Measurements from ENCODE around the gene LTB4R. TPM values are rescaled to one million over a fixed set of nuclear protein-coding genes. Genes with fewer than 3 reads are reported as not detected.
"Not testable (repeated sequence)": the region's sequence is repeated elsewhere in the genome, so short reads cannot be mapped to it uniquely, and the experiment has no call there.

The LTB4R gene
- total and polyA plus RNA-seq, 8 donors = 1.9 to 15.5 (median 2.6) TPM

- intact Hi-C loops (cut with DNase I) = no loop called here
- H3K27ac ChIP-seq = no peak overlapping the region
- no peak for ATAC-seq
- no peak for DNase-seq
- no peaks in the 10 kb centered on the region for H3K36me3 ChIP-seq
- no peak for FAIRE-seq
- no peaks in the 10 kb centered on the region for H3K27me3 ChIP-seq
- no peak overlapping the region for H3K4me3 ChIP-seq
- WGBS, 2 donors = 66 to 78% methylated on average over 9 of the region's 9 CpGs
- TF ChIP-seq, protein P1, sequence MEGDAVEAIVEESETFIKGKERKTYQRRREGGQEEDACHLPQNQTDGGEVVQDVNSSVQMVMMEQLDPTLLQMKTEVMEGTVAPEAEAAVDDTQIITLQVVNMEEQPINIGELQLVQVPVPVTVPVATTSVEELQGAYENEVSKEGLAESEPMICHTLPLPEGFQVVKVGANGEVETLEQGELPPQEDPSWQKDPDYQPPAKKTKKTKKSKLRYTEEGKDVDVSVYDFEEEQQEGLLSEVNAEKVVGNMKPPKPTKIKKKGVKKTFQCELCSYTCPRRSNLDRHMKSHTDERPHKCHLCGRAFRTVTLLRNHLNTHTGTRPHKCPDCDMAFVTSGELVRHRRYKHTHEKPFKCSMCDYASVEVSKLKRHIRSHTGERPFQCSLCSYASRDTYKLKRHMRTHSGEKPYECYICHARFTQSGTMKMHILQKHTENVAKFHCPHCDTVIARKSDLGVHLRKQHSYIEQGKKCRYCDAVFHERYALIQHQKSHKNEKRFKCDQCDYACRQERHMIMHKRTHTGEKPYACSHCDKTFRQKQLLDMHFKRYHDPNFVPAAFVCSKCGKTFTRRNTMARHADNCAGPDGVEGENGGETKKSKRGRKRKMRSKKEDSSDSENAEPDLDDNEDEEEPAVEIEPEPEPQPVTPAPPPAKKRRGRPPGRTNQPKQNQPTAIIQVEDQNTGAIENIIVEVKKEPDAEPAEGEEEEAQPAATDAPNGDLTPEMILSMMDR (IDR thresholded peaks at IDR 0.05) = no peak
- H3K4me1 ChIP-seq = no peaks in the 10 kb centered on the region
- H3K9me3 ChIP-seq = no peaks in the 10 kb centered on the region
These were observed 14.7 kb downstream of the LTB4R start for GRCh38 chr14:24325963-24326362.

DNA sequence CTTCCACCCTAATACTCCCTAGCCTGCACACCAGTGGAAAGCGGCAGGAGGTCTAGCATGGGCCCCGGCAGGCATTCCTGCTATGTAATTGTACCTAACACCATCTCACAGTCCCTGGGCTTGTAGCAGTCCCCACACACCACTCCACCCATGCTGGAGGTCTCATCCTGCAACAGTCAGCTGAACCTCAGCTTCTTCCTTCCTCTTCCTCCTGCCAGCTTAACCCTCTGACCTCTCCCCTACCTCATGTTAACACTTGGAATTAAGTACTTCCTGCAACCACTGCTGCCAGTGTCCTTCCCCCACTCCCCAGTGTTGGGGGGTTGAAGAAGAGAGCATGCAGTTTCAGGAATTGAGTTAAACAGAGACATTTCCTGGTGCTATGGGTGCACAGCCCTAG lies 16.0 kb downstream of the LTB4R start:
- intact Hi-C loops (cut with DNase I) = no loop called here
- Histone ChIP-seq H3K9me3 (no peaks in the 10 kb centered on the region), H3K27me3 (no peaks in the 10 kb centered on the region), H3K27ac (no peak overlapping the region), H3K36me3 (no peaks in the 10 kb centered on the region), H3K4me3 (no peak overlapping the region), H3K4me1 (peaks cover under 1 to 5% (median 2%) of the 10 kb centered on the region in 3 donors)
- DNase-seq = no peak
- FAIRE-seq = no peak
- ATAC-seq = no peak
- TF ChIP-seq, protein P1 (IDR thresholded peaks at IDR 0.05) = no peak
- 86 to 88% methylated on average over 2 of the region's 2 CpGs for WGBS, 2 donors

- TF ChIP-seq, protein P1 (IDR thresholded peaks at IDR 0.05) = peak; percentile 32 to 57 (median 49)
- H3K27me3 ChIP-seq; intact Hi-C loops (cut with DNase I); H3K4me1 ChIP-seq; H3K4me3 ChIP-seq; H3K36me3 ChIP-seq; H3K9me3 ChIP-seq; FAIRE-seq; ATAC-seq; H3K27ac ChIP-seq: not testable (repeated sequence)
- 2% methylated on average over 9 of the region's 9 CpGs for WGBS, 2 donors
- DNase-seq = peak in 5 of 6 donors; percentile 44 to 80 (median 70)
These were observed 16.6 kb downstream of the LTB4R start for GRCh38 chr14:24327914-24328313.

DNA sequence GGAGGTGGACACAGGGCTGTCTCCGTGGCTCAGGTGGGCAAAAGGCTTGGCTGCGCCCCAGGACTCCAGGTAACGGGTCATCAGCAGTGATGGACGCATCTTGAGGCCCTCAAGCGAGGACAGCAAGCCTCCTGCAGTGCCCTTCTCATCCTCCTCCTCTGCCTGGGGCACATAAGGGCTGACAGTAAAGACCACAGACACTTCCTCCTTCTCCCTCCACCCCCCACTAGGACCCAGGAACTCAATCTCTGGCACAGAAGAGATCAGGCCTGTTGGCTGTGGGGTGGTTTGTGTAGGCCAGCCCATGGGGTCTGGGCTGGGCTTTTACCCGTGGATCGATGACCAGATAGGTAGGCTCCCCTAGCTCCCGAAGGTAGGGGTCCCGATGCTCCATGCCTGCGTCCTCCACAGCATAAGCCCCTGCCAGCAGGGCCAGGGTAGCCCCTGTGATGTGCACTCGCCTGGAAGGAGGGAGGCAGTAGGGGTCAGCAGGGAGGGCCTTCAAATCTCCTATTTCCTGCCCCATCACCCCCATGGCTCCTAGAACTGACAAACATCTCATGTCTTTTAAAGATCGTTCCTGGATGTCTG lies 17.9 kb downstream of the LTB4R start:
- peaks cover 0 to 6% (median 0%) of the 10 kb centered on the region in 4 donors for H3K27me3 ChIP-seq
- no peak overlapping the region for H3K4me3 ChIP-seq
- H3K27ac ChIP-seq = no peak overlapping the region
- no peaks in the 10 kb centered on the region for H3K9me3 ChIP-seq
- TF ChIP-seq, protein P1 (IDR thresholded peaks at IDR 0.05) = no peak
- intact Hi-C loops (cut with DNase I) = no loop called here
- FAIRE-seq (no peak), DNase-seq (no peak), ATAC-seq (no peak)
- peaks cover 5 to 12% (median 11%) of the 10 kb centered on the region in 3 donors for H3K4me1 ChIP-seq
- WGBS, 2 donors = 74 to 83% methylated on average over 12 of the region's 12 CpGs
- no peaks in the 10 kb centered on the region for H3K36me3 ChIP-seq

GRCh38 chr14:24329736-24330135 lies 18.4 kb downstream of the LTB4R start:
- DNase-seq (no peak), FAIRE-seq (no peak), ATAC-seq (peak in 2 of 4 donors; percentile 1 to 8)
- intact Hi-C loops (cut with DNase I) = loop anchor here (5.0 to 10.0 kb wide), 2 partner anchors 103 to 105 kb away; no protein-coding TSS in a partner anchor
- H3K4me3 ChIP-seq = no peak overlapping the region
- no peak overlapping the region for H3K27ac ChIP-seq
- TF ChIP-seq, protein P1 (IDR thresholded peaks at IDR 0.05) = no peak
- peaks cover 5 to 17% (median 15%) of the 10 kb centered on the region in 3 donors for H3K4me1 ChIP-seq
- WGBS, 2 donors = 73 to 84% methylated on average over 9 of the region's 9 CpGs
- H3K27me3 ChIP-seq = peaks cover 0 to 6% (median 0%) of the 10 kb centered on the region in 4 donors
- no peaks in the 10 kb centered on the region for H3K9me3 ChIP-seq
- no peaks in the 10 kb centered on the region for H3K36me3 ChIP-seq

Data from pancreas (tissue), 10 donors.